GM19467 (cell line): ENCODE results near the gene VSNL1.

Experiments
- ATAC-seq: cut with Tn5 transposase; IDR thresholded peaks from one replicate; pipeline ENCODE4 v1.9.1; 2021; ENCODE audit warnings: mild to moderate bottlenecking, moderate library complexity; ENCODE audit not compliant: unreplicated experiment

Gene VSNL1

DNA sequence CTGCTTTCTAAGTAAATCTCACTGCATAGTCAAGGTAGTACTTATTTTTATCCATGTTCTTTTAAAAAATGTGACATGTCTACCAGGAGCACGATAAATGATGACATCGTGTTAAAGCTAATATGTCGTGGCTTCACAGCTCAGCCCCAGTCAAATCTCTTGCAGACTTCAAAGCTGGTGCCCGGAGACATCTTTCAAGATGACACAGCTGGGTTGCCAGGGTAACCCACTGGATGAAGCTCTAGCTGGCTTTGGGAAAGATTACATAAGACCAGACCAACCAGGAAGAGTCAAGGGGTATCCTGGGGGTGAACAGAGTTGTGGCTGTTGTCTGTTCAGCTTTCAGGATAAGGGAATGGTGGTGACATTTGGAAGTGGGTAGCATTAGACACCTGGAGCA, 67.8 kb downstream of the VSNL1 start:
- no peak for ATAC-seq

DNA sequence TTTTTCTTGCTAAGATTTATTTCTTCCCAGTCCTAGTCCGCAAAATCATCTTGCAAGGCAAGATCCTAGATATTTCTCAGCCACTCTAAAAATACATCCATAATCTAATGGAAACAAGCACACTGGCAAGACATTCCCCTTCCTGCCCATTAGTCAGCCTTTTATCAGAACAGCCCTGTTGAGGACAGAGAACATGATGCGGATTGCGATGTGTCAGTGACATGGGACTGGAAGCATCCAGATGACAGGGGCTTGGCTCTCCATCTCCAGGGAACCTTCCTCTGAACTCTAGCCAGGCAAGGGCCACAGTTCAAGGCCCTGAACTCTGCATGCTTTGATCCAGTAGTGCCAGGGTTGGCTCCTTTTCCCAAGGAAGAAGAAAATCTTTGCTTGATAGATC, 70.0 kb downstream of the VSNL1 start:
- no peak for ATAC-seq

- ATAC-seq: no peak
These were observed 70.5 kb downstream of the VSNL1 start for GRCh38 chr2:17611036-17611435.

GRCh38 chr2:17614174-17614930, 73.9 kb downstream of the VSNL1 start:
- no peak for ATAC-seq

GRCh38 chr2:17615147-17615546, 74.7 kb downstream of the VSNL1 start:
- ATAC-seq: no peak

GRCh38 chr2:17615728-17616351, 75.3 kb downstream of the VSNL1 start:
- no peak for ATAC-seq

- ATAC-seq: no peak
These were observed 75.9 kb downstream of the VSNL1 start for GRCh38 chr2:17616405-17616804.

DNA sequence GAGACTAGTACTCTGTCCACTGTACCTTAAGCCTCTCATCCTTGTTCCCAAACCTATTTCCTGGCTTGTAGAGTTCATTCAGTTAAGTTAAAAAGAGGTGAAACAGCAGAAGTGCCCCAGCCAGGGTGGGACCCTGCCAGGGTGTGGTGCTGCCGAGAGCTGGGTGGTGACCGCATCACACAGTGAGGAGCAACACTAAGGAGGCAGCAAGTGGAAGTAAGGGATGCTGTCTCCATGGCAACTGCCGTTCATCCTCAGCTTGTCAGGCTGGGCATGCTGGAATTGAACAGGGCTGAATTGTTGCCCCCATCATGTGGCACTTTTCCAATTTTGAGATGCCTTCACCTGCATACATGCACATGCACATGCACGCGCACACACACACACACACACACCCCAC, 77.0 kb downstream of the VSNL1 start:
- no peak for ATAC-seq

DNA sequence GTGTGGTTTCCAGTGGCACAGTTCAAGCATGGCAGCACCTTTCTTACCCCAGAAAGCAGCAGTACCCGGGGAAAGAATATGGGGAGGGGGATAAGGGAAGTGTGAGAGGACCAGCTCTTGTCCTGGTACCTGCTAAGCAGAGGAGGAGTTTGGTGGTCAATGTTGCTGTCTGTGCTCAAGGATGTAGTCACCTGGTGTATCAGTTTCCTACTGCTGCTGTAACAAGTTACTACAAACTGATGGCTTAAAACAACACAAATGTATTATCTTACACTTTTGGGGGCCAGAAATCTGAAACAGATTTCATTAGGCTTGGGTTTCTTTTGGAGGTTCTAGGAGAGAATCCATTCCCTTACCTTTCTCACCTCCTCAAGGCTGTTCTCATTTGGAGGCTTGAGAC, 77.5 kb downstream of the VSNL1 start:
- no peak for ATAC-seq

GRCh38 chr2:17620280-17620679, 79.8 kb downstream of the VSNL1 start:
- no peak for ATAC-seq

- no peak for ATAC-seq
These were observed 80.3 kb downstream of the VSNL1 start for GRCh38 chr2:17620841-17621240.

DNA sequence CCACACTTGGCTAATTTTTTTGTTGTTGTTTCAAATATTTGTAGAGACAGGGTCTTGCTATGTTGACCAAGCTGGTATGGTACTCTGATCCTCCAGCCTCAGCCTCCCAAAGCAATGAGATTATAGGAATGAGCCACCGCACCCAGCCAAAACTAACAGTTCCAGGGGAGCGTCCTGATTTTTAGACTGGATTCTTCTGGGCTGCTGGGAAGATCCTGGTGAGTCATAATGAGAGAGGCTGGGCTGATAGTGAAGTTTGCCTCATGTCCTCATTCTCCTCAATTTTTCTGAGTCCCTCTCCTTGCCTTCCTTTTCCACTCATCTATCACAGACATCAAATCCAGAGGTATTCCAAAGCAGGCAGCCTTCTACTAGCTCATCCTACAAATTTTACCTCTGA, 81.3 kb downstream of the VSNL1 start:
- ATAC-seq: no peak

- ATAC-seq: no peak
These were observed 85.0 kb downstream of the VSNL1 start for GRCh38 chr2:17625446-17625845.

- no peak for ATAC-seq
These were observed 86.5 kb downstream of the VSNL1 start for GRCh38 chr2:17626986-17627385.

DNA sequence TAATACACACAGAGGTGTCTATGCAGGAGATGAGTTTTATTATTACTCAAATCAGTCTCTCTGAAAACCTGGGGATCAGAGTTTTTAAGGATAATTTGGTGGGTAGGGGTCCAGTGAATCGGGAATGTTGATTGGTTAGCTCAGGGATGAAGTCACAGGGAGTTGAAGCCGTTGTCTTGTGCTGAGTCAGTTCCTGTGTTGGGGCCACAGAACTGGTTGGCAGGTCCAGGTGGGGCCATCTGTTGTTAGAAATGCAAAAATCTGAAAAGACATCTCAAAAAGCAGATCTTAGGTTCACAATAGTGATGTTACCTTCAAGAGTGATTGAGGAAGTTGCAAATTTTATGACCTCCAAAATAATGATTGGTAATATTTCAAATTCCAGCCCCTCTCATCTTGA, 86.9 kb downstream of the VSNL1 start:
- ATAC-seq: no peak

- ATAC-seq: peak; percentile 65
These were observed 88.1 kb downstream of the VSNL1 start for GRCh38 chr2:17628349-17629261.

- no peak for ATAC-seq
These were observed 89.6 kb downstream of the VSNL1 start for GRCh38 chr2:17630089-17630488.

DNA sequence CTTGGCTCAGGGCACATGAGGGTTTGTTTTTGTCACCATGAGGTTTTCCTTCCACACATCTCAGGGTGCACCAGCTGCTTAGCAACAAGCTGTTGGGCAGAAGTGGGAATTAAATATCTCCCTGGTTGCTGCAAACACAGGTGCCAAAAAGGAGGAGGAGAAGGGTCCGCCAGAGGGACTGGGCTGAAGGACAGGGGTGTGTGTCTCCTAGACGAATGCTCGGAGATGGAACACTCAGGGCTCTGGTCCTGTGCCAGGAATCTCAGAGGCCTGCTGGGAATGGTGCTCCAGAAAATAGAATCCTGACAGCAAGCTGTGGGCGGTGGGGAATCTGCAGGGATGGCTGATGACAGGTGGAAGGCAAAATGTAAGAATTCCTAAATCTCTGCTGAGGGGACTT, 94.5 kb downstream of the VSNL1 start:
- no peak for ATAC-seq

GRCh38 chr2:17636257-17636656, 95.8 kb downstream of the VSNL1 start:
- ATAC-seq: no peak

- no peak for ATAC-seq
These were observed 96.8 kb downstream of the VSNL1 start for GRCh38 chr2:17637131-17637906.

- ATAC-seq: no peak
These were observed 97.8 kb downstream of the VSNL1 start for GRCh38 chr2:17638196-17638743.
